Activated T-helper 1 cell treated with anti-CD3 and anti-CD28 coated beads, Interleukin-2, amount 50 U/mL, for 16 hours (primary cell): Measurements from ENCODE around the gene GP1BB.

Experiments used
- DNase-seq, 2 donors: peaks; one replicate each; pipeline ENCODE4 v3.0.0-alpha.2; 2020; ENCODE audit warnings: low read depth in 1 of 2, low spot score in 1 of 2

The GP1BB gene

GRCh38 chr22:19765477-19766239 is 42.3 kb downstream of the GP1BB start:
- DNase-seq, result no peak

DNA sequence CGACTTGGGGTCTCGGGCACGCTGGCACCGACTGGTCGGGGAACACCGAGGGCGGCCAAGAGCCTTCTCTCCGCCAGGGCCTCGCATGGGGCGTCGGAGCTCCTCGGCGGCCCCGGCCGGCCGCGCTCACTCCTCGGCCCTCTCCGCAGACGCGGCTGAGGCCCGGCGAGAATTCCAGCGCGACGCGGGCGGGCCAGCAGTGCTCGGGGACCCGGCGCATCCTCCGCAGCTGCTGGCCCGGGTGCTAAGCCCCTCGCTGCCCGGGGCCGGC is 42.8 kb downstream of the GP1BB start:
- no peak for DNase-seq

GRCh38 chr22:19766511-19767426 is 43.4 kb downstream of the GP1BB start:
- no peak for DNase-seq

DNA sequence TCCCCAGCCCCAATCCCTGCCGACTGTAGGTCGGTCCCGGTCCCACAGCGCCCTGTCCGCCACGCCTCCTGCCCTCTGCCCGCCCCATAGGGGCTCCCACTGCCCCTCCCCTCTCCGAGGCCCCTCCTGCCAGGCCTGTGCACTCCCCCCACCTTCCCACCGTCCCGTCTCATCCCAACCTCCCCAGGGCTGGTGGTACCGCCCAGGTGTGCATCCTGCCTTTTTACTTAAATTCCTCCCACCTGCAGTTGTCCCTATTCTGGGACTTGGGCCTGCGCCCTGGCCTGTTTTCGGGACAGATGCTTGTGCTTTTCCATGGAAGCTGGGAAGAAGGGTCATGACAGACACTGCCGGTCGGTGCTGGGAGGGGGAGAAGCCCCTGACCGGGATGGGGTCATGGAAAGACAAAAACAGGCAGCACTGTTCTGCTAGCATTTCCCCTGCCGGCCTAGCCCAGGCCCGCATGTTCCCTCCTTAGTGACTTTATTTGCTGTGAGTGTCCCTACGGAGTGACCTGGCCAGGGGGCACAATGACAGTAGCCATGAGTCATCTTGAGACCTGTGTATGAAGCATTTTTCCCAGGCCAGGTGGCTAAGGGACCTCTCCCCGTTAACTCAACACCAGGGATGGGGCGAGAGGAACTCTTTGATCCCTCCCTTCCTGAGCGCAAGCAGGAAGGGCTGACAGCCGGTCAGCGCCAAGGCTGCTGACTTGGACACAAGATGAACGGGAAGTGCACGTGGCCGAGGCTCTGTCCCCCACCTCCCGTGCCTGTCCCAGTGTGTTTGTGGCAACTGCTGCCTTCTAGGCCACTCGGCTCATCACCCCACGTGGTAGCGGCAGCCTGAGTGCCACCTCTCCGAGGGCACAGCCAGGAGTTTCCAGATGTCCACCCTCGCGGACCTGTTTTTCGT is 44.3 kb downstream of the GP1BB start:
- no peak for DNase-seq

GRCh38 chr22:19769393-19769715 is 46.0 kb downstream of the GP1BB start:
- DNase-seq, result no peak

- DNase-seq, result no peak
Measured at GRCh38 chr22:19770349-19771220, 47.2 kb downstream of the GP1BB start.

- DNase-seq, result no peak
Measured at GRCh38 chr22:19772422-19772672, 49.0 kb downstream of the GP1BB start.

GRCh38 chr22:19772673-19773469 is 49.5 kb downstream of the GP1BB start:
- DNase-seq, result no peak

DNA sequence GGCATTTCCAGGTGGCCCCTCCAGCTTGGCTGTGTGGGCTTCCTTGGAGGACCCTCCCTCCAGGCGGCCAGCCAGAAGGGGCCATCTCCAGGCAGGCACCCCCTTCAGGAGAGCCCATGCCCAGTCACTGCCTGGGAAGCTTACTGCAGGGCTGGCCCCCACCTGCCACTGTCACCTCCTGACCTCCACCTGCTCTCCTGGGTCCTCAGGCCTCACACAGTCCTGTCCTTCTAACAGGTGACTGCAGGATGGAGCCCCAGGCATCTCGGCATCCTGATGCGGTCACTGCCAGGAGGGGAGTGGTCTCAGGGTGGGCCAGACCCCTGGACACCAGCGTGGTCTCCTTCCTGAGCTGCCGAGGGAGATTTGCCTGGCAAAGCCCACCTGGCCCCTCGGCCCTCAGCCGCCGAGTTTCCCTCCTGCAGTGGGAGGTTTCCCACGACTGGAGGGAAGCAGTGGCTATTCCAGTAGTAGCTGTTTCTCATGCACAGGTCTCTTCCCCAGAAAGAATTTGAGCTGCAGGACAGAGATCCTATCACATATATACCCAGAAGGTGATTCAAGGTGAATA is 50.2 kb downstream of the GP1BB start:
- DNase-seq, result no peak
